GM21737 (cell line): Measurements from ENCODE around the gene ASMTL.
"Not testable (repeated sequence)": the region's sequence is repeated elsewhere in the genome, so short reads cannot be mapped to it uniquely, and the experiment has no call there.

Experiments
- ATAC-seq: cut with Tn5 transposase; IDR thresholded peaks from one replicate; pipeline ENCODE4 v1.9.1; 2021; ENCODE audit warnings: mild to moderate bottlenecking, moderate library complexity; ENCODE audit not compliant: unreplicated experiment

The ASMTL gene, protein sequence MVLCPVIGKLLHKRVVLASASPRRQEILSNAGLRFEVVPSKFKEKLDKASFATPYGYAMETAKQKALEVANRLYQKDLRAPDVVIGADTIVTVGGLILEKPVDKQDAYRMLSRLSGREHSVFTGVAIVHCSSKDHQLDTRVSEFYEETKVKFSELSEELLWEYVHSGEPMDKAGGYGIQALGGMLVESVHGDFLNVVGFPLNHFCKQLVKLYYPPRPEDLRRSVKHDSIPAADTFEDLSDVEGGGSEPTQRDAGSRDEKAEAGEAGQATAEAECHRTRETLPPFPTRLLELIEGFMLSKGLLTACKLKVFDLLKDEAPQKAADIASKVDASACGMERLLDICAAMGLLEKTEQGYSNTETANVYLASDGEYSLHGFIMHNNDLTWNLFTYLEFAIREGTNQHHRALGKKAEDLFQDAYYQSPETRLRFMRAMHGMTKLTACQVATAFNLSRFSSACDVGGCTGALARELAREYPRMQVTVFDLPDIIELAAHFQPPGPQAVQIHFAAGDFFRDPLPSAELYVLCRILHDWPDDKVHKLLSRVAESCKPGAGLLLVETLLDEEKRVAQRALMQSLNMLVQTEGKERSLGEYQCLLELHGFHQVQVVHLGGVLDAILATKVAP

DNA sequence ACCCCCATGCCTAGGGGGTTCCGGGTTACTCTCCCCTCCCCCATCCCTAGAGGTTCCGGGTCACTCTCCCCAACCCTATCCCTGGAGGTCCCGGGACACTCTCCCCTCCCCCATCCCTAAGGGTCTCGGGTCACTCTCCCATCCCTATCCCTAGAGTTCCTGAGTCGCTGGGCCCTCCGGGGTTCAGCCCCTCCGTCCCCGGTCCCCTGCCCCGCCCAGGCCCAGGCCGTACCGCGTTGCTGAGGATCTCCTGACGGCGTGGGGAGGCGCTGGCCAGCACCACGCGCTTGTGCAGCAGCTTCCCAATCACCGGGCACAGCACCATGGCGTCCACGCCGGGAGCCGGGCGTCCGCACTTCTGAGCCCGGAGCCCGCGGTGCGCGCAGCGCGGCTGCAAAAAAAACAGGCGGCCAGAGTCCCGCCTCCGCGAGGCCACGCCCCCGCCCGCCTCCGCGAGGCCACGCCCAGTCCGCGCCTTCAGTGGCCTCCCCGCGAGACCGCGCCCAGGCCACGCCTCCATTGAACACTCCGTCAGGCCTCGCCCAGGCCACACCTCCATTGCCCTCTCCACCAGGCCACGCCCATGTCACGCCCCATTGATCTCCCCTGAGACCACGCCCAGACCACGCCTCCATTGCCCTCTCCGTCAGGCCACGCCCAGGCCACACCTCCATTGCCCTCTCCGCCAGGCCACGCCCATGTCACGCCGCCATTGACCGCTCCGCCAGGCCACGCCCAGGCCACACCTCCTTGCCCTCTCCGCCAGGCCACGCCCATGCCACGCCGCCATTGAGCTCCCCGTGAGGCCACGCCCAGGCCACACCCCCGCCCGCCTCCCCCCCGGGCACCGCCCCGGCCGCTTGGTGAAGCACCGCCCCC lies at the start of gene ASMTL:
Gene ASMTL (minus strand): TSS at position 394 of the 879 bp plus-strand sequence. CDS start 69 bp downstream, at position 325.
- ATAC-seq = peak; percentile 80

DNA sequence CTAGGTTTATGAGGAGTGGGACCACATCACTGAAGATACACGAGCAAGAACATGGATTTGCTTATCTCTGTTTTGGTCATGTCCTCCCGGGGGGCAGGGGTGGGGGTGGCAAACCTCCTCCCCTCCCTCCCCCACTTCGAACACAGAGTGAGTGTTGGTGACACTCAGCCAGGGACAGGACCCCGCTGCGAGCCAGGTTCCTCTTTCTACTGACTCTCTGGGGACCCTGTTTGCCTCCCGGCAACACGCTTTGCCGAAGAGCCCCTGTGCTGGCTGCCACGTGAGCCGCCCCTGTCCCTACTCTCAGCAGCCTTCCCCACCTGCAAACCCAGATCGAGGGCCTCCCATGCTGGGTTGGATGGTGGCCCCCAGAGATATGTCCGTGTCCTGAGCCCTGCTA lies 49.5 kb upstream of the ASMTL start:
- peak; percentile 56 for ATAC-seq

DNA sequence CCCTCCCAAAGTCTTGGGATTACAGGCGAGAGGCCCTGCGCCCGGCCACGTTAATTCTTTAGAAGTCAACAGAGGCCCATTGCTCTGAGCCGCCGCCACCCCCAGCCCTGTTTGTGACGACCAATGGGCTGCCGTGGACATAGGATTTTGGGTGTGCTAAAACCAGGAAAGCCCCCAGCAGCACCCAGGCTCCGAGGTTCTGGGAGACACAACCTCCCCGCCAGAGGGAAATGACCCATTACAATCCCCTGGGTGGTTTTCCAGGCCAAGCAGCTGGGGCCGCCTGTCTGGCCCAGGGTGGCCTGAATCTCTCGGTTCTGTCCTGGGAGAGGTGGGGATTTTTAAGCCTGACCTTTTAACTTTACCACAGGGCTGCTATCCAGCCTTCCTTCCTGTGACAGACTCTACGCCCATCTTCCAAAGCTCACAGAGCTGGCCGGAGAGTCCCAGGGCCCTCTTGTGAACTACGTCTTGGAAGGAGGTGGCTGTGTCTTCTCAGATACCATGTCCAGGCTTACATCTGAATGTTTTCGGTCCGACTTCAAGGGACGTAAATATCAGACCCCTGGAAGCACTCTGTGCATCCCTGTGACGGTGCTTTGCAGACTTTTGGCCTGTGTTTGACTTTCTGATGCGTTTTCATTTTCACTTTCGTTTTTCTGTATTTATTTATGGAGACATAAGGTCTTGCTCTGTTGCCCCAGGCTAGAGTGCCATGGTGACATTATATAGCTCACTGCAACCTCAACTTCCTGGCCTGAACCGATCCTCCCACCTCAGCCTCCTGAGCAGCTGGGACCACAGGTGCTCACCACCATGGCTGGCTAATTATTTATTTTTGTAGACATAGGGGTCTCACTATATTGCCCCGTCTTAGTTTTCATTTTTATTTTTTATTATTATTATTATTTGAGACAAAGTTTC lies 48.3 kb upstream of the ASMTL start:
- peak; percentile 62 for ATAC-seq

DNA sequence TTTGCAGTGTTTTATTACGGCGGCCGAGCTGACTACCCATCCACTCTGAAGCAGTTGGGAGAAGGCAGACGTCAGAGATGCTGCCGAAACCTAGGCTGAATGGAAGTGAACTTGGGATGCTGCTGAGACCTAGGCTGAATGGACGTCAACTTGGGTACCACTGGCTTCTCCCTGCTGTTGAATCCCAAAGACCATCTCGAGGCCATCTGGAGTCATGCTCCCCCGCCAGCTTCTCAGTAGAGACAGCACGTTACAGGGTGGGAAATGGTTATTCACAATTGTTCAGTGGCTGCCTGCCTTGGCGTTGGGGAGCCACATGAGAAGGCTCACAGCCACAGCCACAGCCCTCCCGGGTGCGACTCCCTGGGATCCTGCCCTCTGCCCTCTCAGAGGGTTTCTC lies 43.4 kb upstream of the ASMTL start:
- ATAC-seq = no peak

DNA sequence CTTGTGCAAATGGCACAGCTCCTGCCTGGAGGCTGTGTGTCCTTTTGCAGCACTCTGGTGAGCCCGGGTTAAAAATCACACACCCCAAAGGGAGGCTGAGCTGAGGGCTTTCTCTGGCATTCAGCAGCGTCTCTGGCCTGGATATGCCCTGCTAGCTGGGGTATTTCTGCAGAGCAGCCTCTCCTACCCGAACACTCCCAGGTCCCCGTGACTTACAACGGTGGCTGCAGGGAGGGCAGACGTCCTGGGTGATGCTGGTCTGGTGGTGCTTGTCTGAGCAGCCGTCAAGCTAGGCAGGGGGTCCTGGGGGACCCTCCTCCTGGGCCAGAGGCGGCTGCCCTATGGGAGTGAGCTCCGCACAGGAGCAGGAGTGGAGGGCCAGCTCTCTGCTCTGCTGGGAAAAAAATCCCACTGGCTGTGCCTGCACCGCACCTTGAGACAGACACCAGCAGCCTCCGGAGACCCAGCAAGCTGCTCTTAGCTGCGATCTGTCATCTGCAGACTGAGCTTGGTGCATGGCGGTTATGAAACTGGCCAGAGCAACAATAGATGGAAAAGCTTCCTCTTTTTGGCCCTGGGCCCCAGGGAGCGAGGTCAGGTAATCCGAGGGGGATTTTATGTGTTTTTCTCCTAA lies 41.3 kb upstream of the ASMTL start:
- peak; percentile 52 for ATAC-seq

DNA sequence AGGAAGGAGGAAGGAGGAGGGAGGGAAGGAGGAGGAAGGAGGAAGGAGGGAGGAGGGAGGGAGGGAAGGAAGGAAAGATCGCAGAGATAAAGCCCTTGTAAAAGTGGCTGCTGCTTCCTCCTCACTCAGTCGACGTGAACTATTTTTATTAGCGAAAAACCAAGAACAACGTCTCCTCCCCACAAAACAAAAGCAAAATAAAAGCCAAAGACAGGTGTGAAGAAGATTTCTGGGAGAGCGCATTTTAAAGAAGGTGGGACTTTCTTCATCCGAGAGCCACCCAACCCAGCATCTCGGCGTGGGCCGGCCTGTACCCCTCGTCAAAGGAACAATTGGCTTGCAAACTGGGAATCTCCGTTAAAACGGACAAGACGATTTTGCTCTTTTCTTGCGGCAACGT lies 40.7 kb upstream of the ASMTL start:
- peak; percentile 4 for ATAC-seq

DNA sequence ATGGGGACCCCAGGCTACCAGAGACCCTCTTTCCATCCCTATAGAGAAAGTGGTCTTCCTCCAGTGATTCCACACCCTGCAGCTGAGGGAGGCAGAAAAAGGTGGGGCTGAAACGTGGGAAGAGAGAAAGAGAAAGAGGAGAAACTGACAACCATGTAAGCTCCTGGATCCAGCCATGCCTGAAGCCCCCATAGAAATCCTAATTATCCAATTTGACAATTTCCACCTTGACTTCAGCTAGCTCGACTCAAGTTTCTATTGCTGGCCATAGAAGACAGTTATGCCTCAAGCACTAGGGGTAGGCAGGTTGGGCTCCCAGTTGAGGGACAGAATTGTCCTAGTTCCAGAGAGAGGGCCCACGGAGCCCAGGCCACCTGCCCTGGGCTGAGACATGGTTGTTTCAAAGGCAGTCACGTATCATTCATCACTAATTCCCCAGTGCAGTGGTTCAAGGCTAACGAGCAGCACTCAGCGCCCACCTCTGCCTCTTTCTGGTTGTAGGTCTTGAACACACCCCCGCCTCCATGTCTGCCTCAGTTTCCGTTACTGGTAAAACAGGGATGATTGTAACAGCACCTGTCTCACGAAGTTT lies 39.8 kb upstream of the ASMTL start:
- no peak for ATAC-seq

DNA sequence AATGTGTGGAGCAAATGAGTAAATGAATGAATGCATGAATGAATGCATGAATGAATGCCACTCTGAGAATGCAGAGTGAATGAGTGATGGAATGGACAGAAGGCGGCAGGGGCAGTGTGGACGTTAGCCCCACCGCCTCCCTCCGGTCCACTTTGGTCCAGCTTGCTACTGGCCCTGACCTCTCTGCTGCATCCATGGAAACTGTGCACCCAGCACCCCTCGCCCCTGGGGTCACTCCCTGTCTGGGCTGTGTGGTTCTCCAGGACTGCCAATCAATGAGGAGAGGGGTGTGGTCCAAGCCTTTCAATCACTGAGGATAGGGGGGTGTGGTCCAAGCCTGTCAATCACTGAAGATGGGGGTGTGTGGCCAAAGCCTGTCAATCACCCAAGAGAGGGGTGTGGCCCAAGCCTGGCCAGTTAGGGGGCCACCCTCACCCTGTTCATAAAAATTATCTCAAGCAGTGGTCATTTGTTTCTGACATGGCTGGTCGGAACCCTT lies 39.2 kb upstream of the ASMTL start:
- ATAC-seq = peak; percentile 62

DNA sequence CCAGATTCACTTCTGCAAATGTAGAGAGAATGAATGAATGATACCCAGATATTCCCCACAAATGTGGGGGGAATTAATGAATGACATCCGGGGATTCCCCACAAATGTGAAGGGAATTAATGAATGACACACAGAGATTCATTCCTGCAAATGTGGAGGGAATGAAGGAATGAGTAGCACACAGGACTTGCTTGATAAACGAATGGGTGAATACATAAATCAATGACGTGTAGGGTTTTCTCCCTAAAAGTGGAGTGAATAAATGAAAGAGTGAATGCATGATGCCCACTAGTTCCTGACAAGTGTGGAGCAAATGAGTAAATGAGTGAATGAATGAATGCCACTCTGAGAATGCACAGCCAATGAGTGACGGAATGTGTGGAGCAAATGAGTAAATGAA lies 38.5 kb upstream of the ASMTL start:
- ATAC-seq = not testable (repeated sequence)

DNA sequence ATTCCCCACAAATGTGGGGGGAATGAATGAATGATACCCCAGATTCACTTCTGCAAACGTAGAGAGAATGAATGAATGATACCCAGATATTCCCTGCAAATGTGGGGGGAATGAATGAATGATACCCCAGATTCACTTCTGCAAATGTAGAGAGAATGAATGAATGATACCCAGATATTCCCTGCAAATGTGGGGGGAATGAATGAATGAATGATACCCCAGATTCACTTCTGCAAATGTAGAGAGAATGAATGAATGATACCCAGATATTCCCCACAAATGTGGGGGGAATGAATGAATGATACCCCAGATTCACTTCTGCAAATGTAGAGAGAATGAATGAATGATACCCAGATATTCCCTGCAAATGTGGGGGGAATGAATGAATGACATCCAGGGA lies 38.0 kb upstream of the ASMTL start:
- ATAC-seq = not testable (repeated sequence)

DNA sequence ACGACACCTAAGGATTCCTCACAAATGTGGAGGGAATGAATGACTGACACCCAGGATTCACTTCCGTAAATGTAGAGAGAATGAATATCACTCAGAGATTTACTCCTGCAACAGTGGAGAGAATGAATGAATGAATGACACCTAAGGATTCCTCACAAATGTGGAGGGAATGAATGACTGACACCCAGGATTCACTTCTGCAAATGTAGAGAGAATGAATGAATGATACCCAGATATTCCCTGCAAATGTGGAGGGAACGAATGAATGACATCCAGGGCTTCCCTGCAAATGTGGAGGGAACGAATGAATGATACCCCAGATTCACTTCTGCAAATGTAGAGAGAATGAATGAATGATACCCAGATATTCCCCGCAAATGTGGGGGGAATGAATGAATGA lies 36.6 kb upstream of the ASMTL start:
- ATAC-seq = not testable (repeated sequence)

DNA sequence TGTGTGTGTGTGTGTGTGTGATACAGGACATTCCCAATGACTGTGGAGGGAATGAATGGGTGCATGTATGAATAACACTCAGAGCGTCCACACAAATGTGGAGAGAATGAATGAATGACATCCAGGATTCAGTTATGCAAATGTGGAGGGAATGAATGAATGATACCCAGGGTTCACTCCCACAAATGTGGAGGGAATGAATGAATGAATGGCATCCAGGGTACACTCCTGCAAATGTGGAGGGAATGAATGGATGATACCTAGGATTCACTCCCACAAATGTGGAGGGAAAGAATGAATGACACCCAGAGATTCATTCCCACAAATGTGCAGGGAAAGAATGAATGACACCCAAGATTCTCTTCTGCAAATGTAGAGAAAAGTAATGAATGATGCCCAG lies 36.0 kb upstream of the ASMTL start:
- no peak for ATAC-seq

DNA sequence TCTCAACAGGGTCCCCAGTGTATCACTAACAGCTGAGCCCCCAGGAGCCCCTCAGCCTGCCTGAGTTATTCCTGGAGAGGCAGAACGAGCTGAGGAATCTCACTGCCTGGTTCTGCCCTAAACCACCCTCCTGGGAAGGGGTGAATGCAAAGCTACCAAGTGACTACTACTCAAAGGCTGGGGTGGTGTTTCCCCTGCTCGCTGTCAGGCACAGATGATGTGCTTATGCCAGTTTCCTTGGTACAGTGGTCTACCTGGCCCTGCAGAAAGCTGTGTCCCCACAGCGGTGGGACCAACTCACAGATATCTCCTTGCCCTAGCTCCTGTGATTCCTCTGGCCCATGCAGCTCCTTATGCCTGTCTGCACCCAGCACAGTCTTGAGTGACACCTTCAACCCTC lies 35.4 kb upstream of the ASMTL start:
- ATAC-seq = no peak

DNA sequence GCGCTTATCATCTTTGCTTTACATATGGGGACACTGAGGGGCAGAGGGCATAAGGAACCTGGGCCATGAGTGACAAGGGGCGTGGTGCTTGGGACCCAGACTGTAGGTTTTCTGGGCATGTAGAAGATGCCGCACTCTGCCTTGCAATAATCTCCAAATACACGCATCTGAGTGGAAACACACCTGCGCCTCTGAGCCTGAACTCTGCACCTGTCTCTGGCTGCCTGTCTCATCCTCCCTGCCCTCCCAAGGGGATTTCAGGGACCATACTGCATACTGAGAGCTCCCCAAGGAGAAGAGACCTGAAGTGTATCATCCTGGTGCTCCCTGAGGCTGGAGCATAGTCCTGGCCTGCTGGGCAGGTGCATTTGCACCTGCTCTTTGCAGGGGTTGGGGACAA lies 34.7 kb upstream of the ASMTL start:
- no peak for ATAC-seq

DNA sequence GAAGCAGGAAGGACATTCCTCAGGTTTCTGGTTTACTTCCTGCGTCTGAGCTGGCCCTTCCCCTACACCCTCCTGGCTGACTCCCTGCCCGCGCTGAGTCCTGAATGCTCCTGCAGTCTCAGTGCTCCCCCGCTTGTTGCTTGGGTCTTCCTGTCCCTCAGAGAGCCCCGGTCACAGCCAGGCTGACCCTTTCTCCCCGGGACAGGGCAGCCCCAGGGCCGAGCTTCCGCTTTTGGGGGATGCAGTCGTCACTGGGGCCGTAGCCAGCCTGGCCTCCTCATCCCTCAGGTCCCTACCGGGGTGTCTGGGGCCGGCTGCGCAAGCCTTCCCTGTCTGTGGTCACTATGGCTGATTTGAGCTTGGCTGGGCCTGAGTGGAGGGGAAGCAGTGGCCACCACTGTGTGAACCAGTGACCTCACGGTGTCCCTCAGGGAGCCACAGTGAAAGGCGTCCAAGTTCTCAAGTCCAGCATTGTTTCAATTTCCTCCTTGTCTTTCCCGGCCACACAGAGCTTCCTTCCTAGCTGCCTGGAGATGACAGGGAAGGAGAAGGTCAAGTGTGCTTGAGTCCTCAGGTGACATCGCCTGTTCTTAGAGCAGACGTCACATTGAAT lies 34.1 kb upstream of the ASMTL start:
- ATAC-seq = no peak

DNA sequence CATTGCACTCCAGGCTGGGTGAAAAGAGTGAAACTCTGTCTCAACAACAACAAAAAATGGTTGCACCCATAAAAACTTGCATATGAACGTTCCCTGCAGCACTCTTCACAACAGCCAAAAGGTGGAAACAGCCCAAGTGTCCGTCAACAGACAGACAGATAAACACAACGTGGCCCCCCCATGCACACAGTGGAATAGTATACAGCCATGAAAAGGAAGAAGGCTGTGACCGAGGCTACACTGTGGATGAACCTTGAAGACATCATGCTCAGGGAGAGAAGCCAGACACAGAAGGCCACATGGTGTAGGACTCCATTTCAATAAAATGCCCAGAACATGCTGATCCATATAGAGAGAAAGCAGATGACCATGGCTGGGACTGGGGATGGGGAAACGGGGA lies 33.5 kb upstream of the ASMTL start:
- no peak for ATAC-seq

DNA sequence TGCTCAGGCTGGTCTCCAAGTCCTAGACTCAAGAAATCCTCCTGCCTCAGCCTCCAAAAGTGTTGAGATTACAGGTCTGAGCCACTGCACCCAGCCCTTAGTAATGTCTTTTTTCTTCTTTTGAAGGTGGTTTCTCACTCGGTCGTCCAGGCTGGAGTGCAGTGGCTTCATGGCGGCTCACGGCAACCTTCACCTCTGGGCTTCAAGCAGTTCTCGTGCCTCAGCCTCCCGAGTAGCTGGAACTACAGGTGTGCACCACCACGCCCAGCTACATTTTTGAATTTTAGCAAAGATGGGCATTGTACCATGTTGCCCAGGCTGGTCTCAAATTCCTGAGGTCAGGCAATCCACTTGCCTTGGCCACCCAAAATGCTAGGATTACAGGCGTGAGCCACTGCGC lies 32.3 kb upstream of the ASMTL start:
- no peak for ATAC-seq

DNA sequence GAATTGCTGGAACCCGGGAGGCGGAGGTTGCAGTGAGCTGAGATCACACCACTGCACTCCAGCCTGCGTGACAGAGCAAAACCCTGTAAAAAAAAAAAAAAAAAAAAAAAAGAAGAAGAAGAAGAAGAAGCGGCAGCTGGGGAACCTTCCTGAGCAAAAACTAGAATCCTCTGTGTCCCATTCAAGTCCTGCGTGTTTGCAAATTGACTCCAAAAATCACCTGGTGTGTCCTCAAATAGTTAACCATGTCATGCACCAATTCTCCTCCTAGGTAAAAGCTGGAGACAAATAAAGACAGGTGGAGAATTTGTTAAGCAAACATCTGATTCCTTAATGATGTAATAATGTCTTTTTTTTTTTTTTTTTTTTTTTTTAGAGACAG lies 31.9 kb upstream of the ASMTL start:
- no peak for ATAC-seq
